Measurements from ENCODE around the gene FARS2. TPM values are rescaled to one million over a fixed set of nuclear protein-coding genes. Genes with fewer than 3 reads are reported as not detected.

Gene FARS2
- total and polyA plus RNA-seq, 12 donors: 7.6 to 22.4 (median 20.8) TPM

- H3K4me3 ChIP-seq: no peak overlapping the region
- no peak for DNase-seq
- WGBS, 2 donors: 60 to 79% methylated on average over 2 of the region's 2 CpGs
- no peak for TF ChIP-seq CTCF (IDR thresholded peaks at IDR 0.05)
- intact Hi-C loops (cut with DNase I): no loop called here
- H3K27ac ChIP-seq: no peak overlapping the region
- H3K9me3 ChIP-seq: peaks cover 0 to 7% (median 4%) of the 10 kb centered on the region in 11 donors
- no peak for ATAC-seq
- H3K36me3 ChIP-seq: no peaks in the 10 kb centered on the region
- peaks cover 0 to 16% (median 10%) of the 10 kb centered on the region in 9 donors for H3K4me1 ChIP-seq
- H3K27me3 ChIP-seq: no peaks in the 10 kb centered on the region
Measured at GRCh38 chr6:5442319-5442718, 181.0 kb downstream of the FARS2 start.

- intact Hi-C loops (cut with DNase I): no loop called here
- Histone ChIP-seq H3K27me3 (no peaks in the 10 kb centered on the region), H3K27ac (no peak overlapping the region), H3K9me3 (peaks cover 0 to under 1% (median 0%) of the 10 kb centered on the region in 11 donors), H3K4me1 (peaks cover 0 to 16% (median 10%) of the 10 kb centered on the region in 9 donors), H3K36me3 (no peaks in the 10 kb centered on the region), H3K4me3 (no peak overlapping the region)
- 62 to 64% methylated on average over 2 of the region's 2 CpGs for WGBS, 2 donors
- TF ChIP-seq CTCF (IDR thresholded peaks at IDR 0.05): no peak
- DNase-seq: no peak
- no peak for ATAC-seq
Measured at GRCh38 chr6:5442916-5443315, 181.6 kb downstream of the FARS2 start.

GRCh38 chr6:5443491-5443890 lies 182.2 kb downstream of the FARS2 start:
- no peak for TF ChIP-seq CTCF (IDR thresholded peaks at IDR 0.05)
- Histone ChIP-seq H3K27me3 (no peaks in the 10 kb centered on the region), H3K4me3 (no peak overlapping the region), H3K27ac (no peak overlapping the region), H3K36me3 (no peaks in the 10 kb centered on the region), H3K4me1 (peaks cover 0 to 16% (median 10%) of the 10 kb centered on the region in 9 donors), H3K9me3 (no peaks in the 10 kb centered on the region)
- WGBS, 2 donors: 57 to 65% methylated on average over 3 of the region's 3 CpGs
- DNase-seq (no peak), ATAC-seq (no peak)
- intact Hi-C loops (cut with DNase I): no loop called here

- Histone ChIP-seq H3K27ac (no peak overlapping the region), H3K4me3 (no peak overlapping the region), H3K9me3 (no peaks in the 10 kb centered on the region), H3K36me3 (no peaks in the 10 kb centered on the region), H3K27me3 (no peaks in the 10 kb centered on the region), H3K4me1 (peaks cover 0 to 16% (median 10%) of the 10 kb centered on the region in 9 donors)
- 95 to 96% methylated on average over 7 of the region's 7 CpGs for WGBS, 2 donors
- no peak for DNase-seq
- no peak for TF ChIP-seq CTCF (IDR thresholded peaks at IDR 0.05)
- no peak for ATAC-seq
- intact Hi-C loops (cut with DNase I): no loop called here
Measured at GRCh38 chr6:5446362-5447075, 185.2 kb downstream of the FARS2 start.

Data from heart right ventricle (tissue), 16 donors.